ENCODE measurements around the gene OR10A2. TPM values are rescaled to one million over a fixed set of nuclear protein-coding genes. Genes with fewer than 3 reads are reported as not detected.

OR10A2 gene, protein sequence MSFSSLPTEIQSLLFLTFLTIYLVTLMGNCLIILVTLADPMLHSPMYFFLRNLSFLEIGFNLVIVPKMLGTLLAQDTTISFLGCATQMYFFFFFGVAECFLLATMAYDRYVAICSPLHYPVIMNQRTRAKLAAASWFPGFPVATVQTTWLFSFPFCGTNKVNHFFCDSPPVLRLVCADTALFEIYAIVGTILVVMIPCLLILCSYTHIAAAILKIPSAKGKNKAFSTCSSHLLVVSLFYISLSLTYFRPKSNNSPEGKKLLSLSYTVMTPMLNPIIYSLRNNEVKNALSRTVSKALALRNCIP
- total RNA-seq = not detected in 2 replicates

DNA sequence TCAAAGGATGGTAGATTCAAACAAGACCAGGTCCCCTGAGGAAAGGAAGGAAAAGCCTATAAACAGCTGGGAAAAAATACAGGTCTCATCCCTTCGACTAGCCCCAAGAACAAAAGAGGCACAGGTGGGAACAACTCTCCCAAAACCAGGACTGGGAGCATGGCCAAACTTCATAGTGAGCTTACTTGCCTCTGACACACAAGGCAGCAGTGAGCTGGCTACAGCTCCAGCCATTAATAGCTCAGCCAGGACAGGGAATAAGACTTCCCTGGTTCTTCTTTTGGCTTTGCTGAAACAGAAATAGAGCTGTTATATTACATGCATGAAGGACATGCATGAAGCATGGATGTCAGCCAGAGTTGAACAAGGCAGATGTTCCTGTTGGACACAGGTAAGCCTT lies at the start of gene OR10A2:
Gene OR10A2, plus strand, starts transcription at position 97 of the 400 bp plus-strand sequence. CDS start 6,698 bp downstream, outside the sequence.

DNA sequence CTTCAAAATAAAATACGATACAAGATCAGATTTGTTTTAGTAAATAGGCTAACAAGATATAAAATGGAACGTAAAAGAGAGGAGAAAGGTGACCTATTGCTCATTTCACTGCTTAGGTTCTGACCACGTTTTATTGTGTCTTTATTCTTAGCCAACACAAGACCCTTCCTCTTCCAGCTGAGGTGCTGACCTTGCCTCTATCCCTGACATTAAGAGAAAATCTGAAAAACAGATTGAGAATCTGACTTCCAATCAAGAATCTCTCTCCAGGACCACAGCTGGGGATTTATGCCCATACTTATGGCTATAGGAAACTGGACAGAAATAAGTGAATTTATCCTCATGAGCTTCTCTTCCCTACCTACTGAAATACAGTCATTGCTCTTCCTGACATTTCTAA lies 17.5 kb upstream of the OR10A2 start, which contains the start of gene OR10A5:
Gene OR10A5, plus strand, starts transcription at position 301 of the 400 bp plus-strand sequence. Its CDS starts 0 bp downstream, at position 301.

DNA sequence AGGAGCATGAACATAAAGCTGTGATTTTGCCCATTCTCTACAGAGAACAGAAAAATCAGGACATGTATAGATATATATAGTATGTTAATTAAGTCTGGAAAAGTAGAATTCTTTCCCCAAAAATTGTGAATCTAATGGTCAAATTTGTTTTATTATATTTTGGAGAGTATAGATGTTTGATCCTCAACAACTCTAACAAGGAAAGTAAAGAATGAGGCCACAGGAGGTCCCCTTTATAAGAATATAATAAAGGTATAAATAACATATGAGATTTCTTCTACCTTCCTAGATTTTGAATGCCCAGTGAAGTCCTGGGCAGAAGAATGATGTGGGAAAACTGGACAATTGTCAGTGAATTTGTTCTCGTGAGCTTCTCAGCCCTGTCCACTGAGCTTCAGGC lies 13.5 kb downstream of the OR10A2 start, which contains the start of gene OR10A4:
Gene OR10A4, plus strand, starts transcription at position 301 of the 400 bp plus-strand sequence. Its CDS starts 23 bp downstream, at position 324.

DNA sequence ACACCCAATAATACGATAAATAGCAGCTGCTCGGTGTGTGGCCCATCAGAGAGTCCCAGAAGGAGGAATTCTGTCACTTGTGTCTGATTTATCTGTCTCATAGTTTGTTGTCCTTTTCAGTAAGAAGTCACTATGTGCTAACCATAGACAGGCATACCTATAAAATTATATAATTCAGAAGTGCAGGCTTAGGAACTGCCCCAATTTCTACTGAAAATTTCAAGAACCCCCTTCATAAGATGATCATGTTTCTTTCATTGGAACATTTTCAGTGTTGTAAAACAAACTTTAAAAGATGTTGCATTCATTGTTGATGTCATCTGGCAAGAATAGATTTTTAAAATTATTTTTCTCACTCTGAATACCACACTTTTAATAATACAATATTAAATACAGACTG lies 29.5 kb downstream of the OR10A2 start, which contains the start of gene OR2D2:
Gene OR2D2, minus strand, starts transcription at position 101 of the 400 bp plus-strand sequence. Its CDS starts 0 bp downstream, at position 101.

DNA sequence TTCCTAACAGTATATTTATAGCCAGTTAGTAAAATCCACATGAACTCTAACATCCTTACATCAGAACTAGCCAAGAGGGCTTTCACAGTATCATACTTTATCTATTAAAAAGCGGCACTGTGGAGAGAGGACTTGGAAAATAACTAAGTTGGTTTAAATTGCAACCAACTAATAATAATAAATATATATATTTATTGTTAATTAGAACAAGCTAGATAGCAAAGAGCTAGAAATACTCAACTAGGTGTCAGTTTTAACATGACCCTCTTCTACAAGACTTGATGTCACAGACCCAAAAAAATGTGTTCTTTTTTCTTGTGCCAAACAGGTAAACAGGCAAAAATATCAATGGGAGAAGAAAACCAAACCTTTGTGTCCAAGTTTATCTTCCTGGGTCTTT lies 57.8 kb downstream of the OR10A2 start, which contains the start of gene OR2D3:
Gene OR2D3, plus strand, starts transcription at position 301 of the 400 bp plus-strand sequence. Its CDS starts 0 bp downstream, at position 301.

Other genes with a start within 250 kb of the OR10A2 start
- gene TPP1, start 243.6 kb upstream of the OR10A2 start, total RNA-seq = 69.9 and 101 TPM in 2 replicates
- gene DCHS1, start 207.2 kb upstream of the OR10A2 start, total RNA-seq = 42.3 and 53.2 TPM in 2 replicates
- gene MRPL17, start 179.7 kb upstream of the OR10A2 start, total RNA-seq = 28.4 and 39.6 TPM in 2 replicates
- gene OR2AG2, start 91.1 kb upstream of the OR10A2 start, total RNA-seq = 0.12 and 0.16 TPM in 2 replicates
- not detected in 2 replicates for gene OR2AG1, start 80.0 kb upstream of the OR10A2 start, total RNA-seq
- 0.32 and 0.49 TPM in 2 replicates for gene OR6A2, start 63.4 kb upstream of the OR10A2 start, total RNA-seq
- gene OR10A5, start 17.4 kb upstream of the OR10A2 start, total RNA-seq = not detected in 2 replicates
- gene OR10A4, start 13.6 kb downstream of the OR10A2 start, total RNA-seq = not detected in 2 replicates
- 0.32 and 0.61 TPM in 2 replicates for gene OR2D2, start 29.4 kb downstream of the OR10A2 start, total RNA-seq
- not detected in 2 replicates for gene OR2D3, start 57.9 kb downstream of the OR10A2 start, total RNA-seq
- gene ZNF215, start 63.4 kb downstream of the OR10A2 start, total RNA-seq = 5.7 and 7.4 TPM in 2 replicates
- gene ZNF214, start 157.3 kb downstream of the OR10A2 start, total RNA-seq = 2.1 and 4.7 TPM in 2 replicates
- gene NLRP14, start 157.4 kb downstream of the OR10A2 start, total RNA-seq = 0.16 and 0.24 TPM in 2 replicates
- 0.16 TPM in 1 of 2 replicates, not detected in the other for gene RBMXL2, start 225.9 kb downstream of the OR10A2 start, total RNA-seq